Neural cell (in vitro differentiated cells): Measurements from ENCODE around the gene MEMO1. TPM values are rescaled to one million over a fixed set of nuclear protein-coding genes. Genes with fewer than 3 reads are reported as not detected.

ENCODE experiments used
- H2AFZ ChIP-seq: fragments of 200-600, 300-800 bp; sonication (generic), shearing (Covaris generic); 2 replicates; pipeline ENCODE4 v1.6.0; 2014; ENCODE audit warnings: low read depth, mild to moderate bottlenecking, antibody characterized with exemption, low read length, moderate library complexity
- H3F3A ChIP-seq: fragments of 200-600 bp; shearing (Covaris generic); 2 replicates; pipeline ENCODE4 v1.6.1; 2016; ENCODE audit warnings: mild to moderate bottlenecking, moderate library complexity, mixed read lengths, antibody characterized with exemption, low read length; ENCODE audit not compliant: insufficient read depth, poor library complexity, severe bottlenecking
- H3K27ac ChIP-seq: fragments of 200-600, 300-800 bp; sonication (generic), shearing (Covaris generic); 2 replicates; pipeline ENCODE4 v1.5.1; 2014; ENCODE audit warnings: mild to moderate bottlenecking, low read length, moderate library complexity
- H3K27me3 ChIP-seq: fragments of 300-800, 200-600 bp; sonication (generic), shearing (Covaris generic); 2 replicates; pipeline ENCODE4 v1.6.0; 2014; ENCODE audit warnings: mild to moderate bottlenecking, low read depth, low read length, moderate library complexity; ENCODE audit not compliant: insufficient read depth
- H3K36me3 ChIP-seq: fragments of 300-800, 200-600 bp; sonication (generic), shearing (Covaris generic); 2 replicates; pipeline ENCODE4 v1.5.1; 2014; ENCODE audit warnings: mild to moderate bottlenecking, antibody characterized with exemption, low read length, moderate library complexity; ENCODE audit not compliant: insufficient read depth
- H3K4me2 ChIP-seq: fragments of 300-800, 200-600 bp; sonication (generic), shearing (Covaris generic); 2 replicates; pipeline ENCODE4 v1.6.0; 2014; ENCODE audit warnings: mild to moderate bottlenecking, low read length
- H3K4me3 ChIP-seq: fragments of 300-800, 200-600 bp; sonication (generic), shearing (Covaris generic); 2 replicates; pipeline ENCODE4 v1.5.1; 2014; ENCODE audit warnings: mild to moderate bottlenecking, low read length, moderate library complexity
- H3K79me2 ChIP-seq: fragments of 200-600 bp; shearing (Covaris generic); replicated peaks from 2 replicates; pipeline ENCODE4 v1.6.0; 2014; ENCODE audit warnings: mild to moderate bottlenecking, low read length, moderate library complexity; ENCODE audit not compliant: insufficient read depth
- H3K9ac ChIP-seq: fragments of 300-800, 200-600 bp; sonication (generic), shearing (Covaris generic); 2 replicates; pipeline ENCODE4 v1.6.1; 2016; ENCODE audit warnings: mild to moderate bottlenecking, low read length, mixed read lengths
- H3K9me2 ChIP-seq: fragments of 200-600 bp; shearing (Covaris generic); 2 replicates; pipeline ENCODE4 v1.6.1; 2016; ENCODE audit warnings: mild to moderate bottlenecking, low read length, mixed read lengths; ENCODE audit not compliant: insufficient read depth
- H3K9me3 ChIP-seq: fragments of 200-600, 300-800 bp; sonication (generic), shearing (Covaris generic); 2 replicates; pipeline ENCODE4 v1.6.1; 2016; ENCODE audit warnings: mild to moderate bottlenecking, mixed run types, low read length, moderate library complexity, mixed read lengths
- H4K20me1 ChIP-seq: fragments of 200-600 bp; shearing (Covaris generic); 2 replicates; pipeline ENCODE4 v1.6.1; 2016; ENCODE audit warnings: mild to moderate bottlenecking, mixed run types; ENCODE audit not compliant: insufficient read depth
- EP300 ChIP-seq: fragments of 450-650 bp; conservative IDR thresholded peaks from 2 replicates; pipeline ENCODE4 v1.6.1; 2014; ENCODE audit warnings: antibody characterized with exemption, mild to moderate bottlenecking, moderate library complexity; ENCODE audit not compliant: poor library complexity, severe bottlenecking
- EZH2 ChIP-seq: fragments of 200-600, 300-800 bp; shearing (Covaris generic), sonication (generic); IDR thresholded peaks from 2 replicates; pipeline ENCODE4 v1.6.1; 2014; ENCODE audit warnings: antibody characterized with exemption, low read length, borderline replicate concordance, mild to moderate bottlenecking; ENCODE audit not compliant: insufficient read depth, poor library complexity, severe bottlenecking
- MXI1 ChIP-seq: fragments of 450-650 bp; conservative IDR thresholded peaks from 2 replicates; pipeline ENCODE4 v1.6.1; 2014; ENCODE audit warnings: antibody characterized with exemption, mild to moderate bottlenecking; ENCODE audit not compliant: poor library complexity, severe bottlenecking
- POLR2AphosphoS5 ChIP-seq: IDR thresholded peaks from 2 replicates; pipeline ENCODE4 v1.6.1; 2012
- RAD21 ChIP-seq: fragments of 450-650 bp; conservative IDR thresholded peaks from 2 replicates; pipeline ENCODE4 v1.6.1; 2014; ENCODE audit warnings: antibody characterized with exemption, mild to moderate bottlenecking, moderate library complexity
- SMC3 ChIP-seq: fragments of 450-650 bp; conservative IDR thresholded peaks from 2 replicates; pipeline ENCODE4 v1.6.1; 2014; ENCODE audit warnings: antibody characterized with exemption, mild to moderate bottlenecking, moderate library complexity; ENCODE audit not compliant: poor library complexity
- TAF1 ChIP-seq: IDR thresholded peaks from 2 replicates; pipeline ENCODE4 v1.6.1; 2012; ENCODE audit warnings: low read depth
- polyA plus RNA-seq: library from polyadenylated mRNA; depleted of rRNA; stranded (reverse); fragments of >200 nt; gene quantifications from 2 replicates; pipeline ENCODE4 v1.2.3, GENCODE V29; 2014
- TF ChIP-seq, protein P1 (sequence below): fragments of 450-650 bp; IDR thresholded peaks from 2 replicates; pipeline ENCODE4 v1.5.1; 2014; ENCODE audit warnings: antibody characterized with exemption, mild to moderate bottlenecking, moderate library complexity; ENCODE audit not compliant: poor library complexity, severe bottlenecking
- TF ChIP-seq, protein P2 (sequence below): IDR thresholded peaks from 2 replicates; pipeline ENCODE4 v1.6.1; 2012; ENCODE audit warnings: borderline replicate concordance

Gene MEMO1
- polyA plus RNA-seq, 1 donor from 2014 or later = 124 TPM

DNA sequence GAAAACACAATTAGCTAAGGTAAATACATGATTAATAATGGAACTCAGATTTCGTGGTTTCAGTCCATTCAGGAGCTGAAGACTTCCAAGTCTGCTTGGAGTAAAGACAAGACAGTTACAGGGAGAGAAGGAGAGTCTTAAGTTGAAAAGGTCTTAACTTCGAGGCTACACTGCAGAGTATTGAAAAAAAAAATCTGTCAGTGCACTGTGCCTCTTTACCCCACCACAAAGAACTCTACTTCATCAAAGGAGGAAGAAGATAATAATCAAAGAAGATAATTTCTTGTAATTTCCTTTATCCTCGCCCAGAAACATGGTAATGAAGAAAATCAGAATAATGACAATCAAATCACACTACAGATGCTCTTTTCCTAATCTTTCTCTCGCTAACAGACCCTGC is 75.4 kb downstream of the MEMO1 start:
- H4K20me1 ChIP-seq = no peaks in the 10 kb centered on the region
- H3K79me2 ChIP-seq = peaks cover 12% of the 10 kb centered on the region

DNA sequence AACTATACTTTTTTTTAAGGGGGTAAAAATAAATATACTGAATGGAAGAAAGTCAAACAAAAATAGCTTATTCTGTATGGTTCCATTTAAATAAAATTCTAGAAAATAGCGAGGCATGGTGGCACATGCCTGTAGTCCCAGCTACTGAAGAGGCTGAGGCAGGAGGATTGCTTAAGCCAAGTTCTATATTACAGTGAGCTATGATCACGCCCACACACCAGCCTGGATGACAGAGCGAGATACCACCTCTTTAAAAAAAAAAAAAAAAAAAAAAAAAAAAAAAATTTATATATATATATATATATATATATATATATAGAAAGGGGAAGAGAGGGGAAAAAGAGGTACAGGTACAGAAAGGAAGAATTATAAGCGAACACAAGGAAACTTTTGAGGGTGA is 77.7 kb downstream of the MEMO1 start:
- Histone ChIP-seq H3K36me3 (peaks cover 3% of the 10 kb centered on the region), H3K9ac (no peak overlapping the region), H3K4me3 (no peak overlapping the region), H3K27me3 (no peaks in the 10 kb centered on the region), H3K9me2 (no peaks in the 10 kb centered on the region), H3K9me3 (no peaks in the 10 kb centered on the region), H3K79me2 (peaks cover 12% of the 10 kb centered on the region), H3K4me2 (no peak overlapping the region), H3F3A (no peaks in the 10 kb centered on the region), H4K20me1 (no peaks in the 10 kb centered on the region), H3K27ac (no peak overlapping the region), H2AFZ (no peak overlapping the region)
- no peak for TF ChIP-seq EP300
- TF ChIP-seq EZH2 = no peak
- no peak for TF ChIP-seq TAF1
- no peak for TF ChIP-seq SMC3
- TF ChIP-seq RAD21 = no peak
- TF ChIP-seq, protein P1, sequence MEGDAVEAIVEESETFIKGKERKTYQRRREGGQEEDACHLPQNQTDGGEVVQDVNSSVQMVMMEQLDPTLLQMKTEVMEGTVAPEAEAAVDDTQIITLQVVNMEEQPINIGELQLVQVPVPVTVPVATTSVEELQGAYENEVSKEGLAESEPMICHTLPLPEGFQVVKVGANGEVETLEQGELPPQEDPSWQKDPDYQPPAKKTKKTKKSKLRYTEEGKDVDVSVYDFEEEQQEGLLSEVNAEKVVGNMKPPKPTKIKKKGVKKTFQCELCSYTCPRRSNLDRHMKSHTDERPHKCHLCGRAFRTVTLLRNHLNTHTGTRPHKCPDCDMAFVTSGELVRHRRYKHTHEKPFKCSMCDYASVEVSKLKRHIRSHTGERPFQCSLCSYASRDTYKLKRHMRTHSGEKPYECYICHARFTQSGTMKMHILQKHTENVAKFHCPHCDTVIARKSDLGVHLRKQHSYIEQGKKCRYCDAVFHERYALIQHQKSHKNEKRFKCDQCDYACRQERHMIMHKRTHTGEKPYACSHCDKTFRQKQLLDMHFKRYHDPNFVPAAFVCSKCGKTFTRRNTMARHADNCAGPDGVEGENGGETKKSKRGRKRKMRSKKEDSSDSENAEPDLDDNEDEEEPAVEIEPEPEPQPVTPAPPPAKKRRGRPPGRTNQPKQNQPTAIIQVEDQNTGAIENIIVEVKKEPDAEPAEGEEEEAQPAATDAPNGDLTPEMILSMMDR = no peak
- TF ChIP-seq, protein P2, sequence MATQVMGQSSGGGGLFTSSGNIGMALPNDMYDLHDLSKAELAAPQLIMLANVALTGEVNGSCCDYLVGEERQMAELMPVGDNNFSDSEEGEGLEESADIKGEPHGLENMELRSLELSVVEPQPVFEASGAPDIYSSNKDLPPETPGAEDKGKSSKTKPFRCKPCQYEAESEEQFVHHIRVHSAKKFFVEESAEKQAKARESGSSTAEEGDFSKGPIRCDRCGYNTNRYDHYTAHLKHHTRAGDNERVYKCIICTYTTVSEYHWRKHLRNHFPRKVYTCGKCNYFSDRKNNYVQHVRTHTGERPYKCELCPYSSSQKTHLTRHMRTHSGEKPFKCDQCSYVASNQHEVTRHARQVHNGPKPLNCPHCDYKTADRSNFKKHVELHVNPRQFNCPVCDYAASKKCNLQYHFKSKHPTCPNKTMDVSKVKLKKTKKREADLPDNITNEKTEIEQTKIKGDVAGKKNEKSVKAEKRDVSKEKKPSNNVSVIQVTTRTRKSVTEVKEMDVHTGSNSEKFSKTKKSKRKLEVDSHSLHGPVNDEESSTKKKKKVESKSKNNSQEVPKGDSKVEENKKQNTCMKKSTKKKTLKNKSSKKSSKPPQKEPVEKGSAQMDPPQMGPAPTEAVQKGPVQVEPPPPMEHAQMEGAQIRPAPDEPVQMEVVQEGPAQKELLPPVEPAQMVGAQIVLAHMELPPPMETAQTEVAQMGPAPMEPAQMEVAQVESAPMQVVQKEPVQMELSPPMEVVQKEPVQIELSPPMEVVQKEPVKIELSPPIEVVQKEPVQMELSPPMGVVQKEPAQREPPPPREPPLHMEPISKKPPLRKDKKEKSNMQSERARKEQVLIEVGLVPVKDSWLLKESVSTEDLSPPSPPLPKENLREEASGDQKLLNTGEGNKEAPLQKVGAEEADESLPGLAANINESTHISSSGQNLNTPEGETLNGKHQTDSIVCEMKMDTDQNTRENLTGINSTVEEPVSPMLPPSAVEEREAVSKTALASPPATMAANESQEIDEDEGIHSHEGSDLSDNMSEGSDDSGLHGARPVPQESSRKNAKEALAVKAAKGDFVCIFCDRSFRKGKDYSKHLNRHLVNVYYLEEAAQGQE = no peak
- TF ChIP-seq MXI1 = no peak
- TF ChIP-seq POLR2AphosphoS5 = no peak

More for the DNA sequence above, 75.4 kb downstream of the MEMO1 start:
- Histone ChIP-seq H2AFZ (no peak overlapping the region), H3K9ac (no peak overlapping the region), H3K9me3 (no peaks in the 10 kb centered on the region), H3K4me3 (no peak overlapping the region), H3K4me2 (no peak overlapping the region), H3K36me3 (peaks cover 3% of the 10 kb centered on the region), H3K27ac (no peak overlapping the region), H3K9me2 (no peaks in the 10 kb centered on the region), H3F3A (no peaks in the 10 kb centered on the region), H3K27me3 (no peaks in the 10 kb centered on the region)
- TF ChIP-seq EP300 (no peak), POLR2AphosphoS5 (no peak), EZH2 (no peak), RAD21 (no peak), MXI1 (no peak), SMC3 (no peak), TAF1 (no peak)
- TF ChIP-seq, protein P2 = no peak
- TF ChIP-seq, protein P1 = no peak
